ENCODE measurements around the gene ST8SIA1.

Gene ST8SIA1

GRCh38 chr12:22329621-22330020 is 4.9 kb downstream of the ST8SIA1 start:
- no peak for DNase-seq (ENCODE audit: low read depth)

- DNase-seq (ENCODE audit: low read depth), result no peak
Measured at GRCh38 chr12:22325218-22325617, 9.3 kb downstream of the ST8SIA1 start.

GRCh38 chr12:22322091-22322490 is 12.4 kb downstream of the ST8SIA1 start:
- no peak for DNase-seq (ENCODE audit: low read depth)

- DNase-seq (ENCODE audit: low read depth), result no peak
Measured at GRCh38 chr12:22321638-22322037, 12.9 kb downstream of the ST8SIA1 start.

GRCh38 chr12:22321018-22321605 is 13.4 kb downstream of the ST8SIA1 start:
- DNase-seq (ENCODE audit: low read depth), result no peak

- no peak for DNase-seq (ENCODE audit: low read depth)
Measured at GRCh38 chr12:22318108-22318737, 16.3 kb downstream of the ST8SIA1 start.

GRCh38 chr12:22313963-22314330 is 20.6 kb downstream of the ST8SIA1 start:
- no peak for DNase-seq (ENCODE audit: low read depth)

- DNase-seq (ENCODE audit: low read depth), result no peak
Measured at GRCh38 chr12:22313286-22313962, 21.1 kb downstream of the ST8SIA1 start.

- DNase-seq (ENCODE audit: low read depth), result no peak
Measured at GRCh38 chr12:22312336-22312735, 22.2 kb downstream of the ST8SIA1 start.

- DNase-seq (ENCODE audit: low read depth), result no peak
Measured at GRCh38 chr12:22310709-22311108, 23.8 kb downstream of the ST8SIA1 start.

- DNase-seq (ENCODE audit: low read depth), result no peak
Measured at GRCh38 chr12:22310275-22310674, 24.2 kb downstream of the ST8SIA1 start.

GRCh38 chr12:22307811-22308210 is 26.7 kb downstream of the ST8SIA1 start:
- DNase-seq (ENCODE audit: low read depth), result no peak

- no peak for DNase-seq (ENCODE audit: low read depth)
Measured at GRCh38 chr12:22306311-22306710, 28.2 kb downstream of the ST8SIA1 start.

GRCh38 chr12:22304341-22304740 is 30.2 kb downstream of the ST8SIA1 start:
- no peak for DNase-seq (ENCODE audit: low read depth)

GRCh38 chr12:22299294-22299912 is 35.1 kb downstream of the ST8SIA1 start:
- no peak for DNase-seq (ENCODE audit: low read depth)

GRCh38 chr12:22289250-22289649 is 45.3 kb downstream of the ST8SIA1 start:
- DNase-seq (ENCODE audit: low read depth), result no peak

GRCh38 chr12:22287776-22288621 is 46.5 kb downstream of the ST8SIA1 start:
- DNase-seq (ENCODE audit: low read depth), result no peak

- no peak for DNase-seq (ENCODE audit: low read depth)
Measured at GRCh38 chr12:22287101-22287500, 47.4 kb downstream of the ST8SIA1 start.

- no peak for DNase-seq (ENCODE audit: low read depth)
Measured at GRCh38 chr12:22286569-22286968, 47.9 kb downstream of the ST8SIA1 start.

- no peak for DNase-seq (ENCODE audit: low read depth)
Measured at GRCh38 chr12:22285846-22286245, 48.7 kb downstream of the ST8SIA1 start.

- no peak for DNase-seq (ENCODE audit: low read depth)
Measured at GRCh38 chr12:22284871-22285270, 49.6 kb downstream of the ST8SIA1 start.

GRCh38 chr12:22283508-22283907 is 51.0 kb downstream of the ST8SIA1 start:
- no peak for DNase-seq (ENCODE audit: low read depth)
